ENCODE data around the gene BEND6.

BEND6 gene

GRCh38 chr6:57072108-57072507 is 117.2 kb downstream of the BEND6 start:
- Histone ChIP-seq H3K4me3 (no peak overlapping the region), H3K27ac (no peak overlapping the region), H3K27me3 (no peaks in the 10 kb centered on the region), H3K36me3 (peaks cover 0 to 13% (median 4%) of the 10 kb centered on the region in 3 donors), H3K4me1 (no peaks in the 10 kb centered on the region), H3K9me3 (no peaks in the 10 kb centered on the region)
- intact Hi-C loops (cut with DNase I; ENCODE audit: low total_unique reads) = no loop called here
- DNase-seq = no peak
- TF ChIP-seq, protein P1, sequence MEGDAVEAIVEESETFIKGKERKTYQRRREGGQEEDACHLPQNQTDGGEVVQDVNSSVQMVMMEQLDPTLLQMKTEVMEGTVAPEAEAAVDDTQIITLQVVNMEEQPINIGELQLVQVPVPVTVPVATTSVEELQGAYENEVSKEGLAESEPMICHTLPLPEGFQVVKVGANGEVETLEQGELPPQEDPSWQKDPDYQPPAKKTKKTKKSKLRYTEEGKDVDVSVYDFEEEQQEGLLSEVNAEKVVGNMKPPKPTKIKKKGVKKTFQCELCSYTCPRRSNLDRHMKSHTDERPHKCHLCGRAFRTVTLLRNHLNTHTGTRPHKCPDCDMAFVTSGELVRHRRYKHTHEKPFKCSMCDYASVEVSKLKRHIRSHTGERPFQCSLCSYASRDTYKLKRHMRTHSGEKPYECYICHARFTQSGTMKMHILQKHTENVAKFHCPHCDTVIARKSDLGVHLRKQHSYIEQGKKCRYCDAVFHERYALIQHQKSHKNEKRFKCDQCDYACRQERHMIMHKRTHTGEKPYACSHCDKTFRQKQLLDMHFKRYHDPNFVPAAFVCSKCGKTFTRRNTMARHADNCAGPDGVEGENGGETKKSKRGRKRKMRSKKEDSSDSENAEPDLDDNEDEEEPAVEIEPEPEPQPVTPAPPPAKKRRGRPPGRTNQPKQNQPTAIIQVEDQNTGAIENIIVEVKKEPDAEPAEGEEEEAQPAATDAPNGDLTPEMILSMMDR (IDR thresholded peaks at IDR 0.05) = no peak

GRCh38 chr6:57074383-57074782 is 119.5 kb downstream of the BEND6 start:
- Histone ChIP-seq H3K4me1 (no peaks in the 10 kb centered on the region), H3K27ac (no peak overlapping the region), H3K36me3 (peaks cover 0 to 13% (median 0%) of the 10 kb centered on the region in 3 donors), H3K27me3 (no peaks in the 10 kb centered on the region), H3K4me3 (no peak overlapping the region), H3K9me3 (no peaks in the 10 kb centered on the region)
- TF ChIP-seq, protein P1 (IDR thresholded peaks at IDR 0.05) = no peak
- intact Hi-C loops (cut with DNase I; ENCODE audit: low total_unique reads) = no loop called here
- no peak for DNase-seq

DNA sequence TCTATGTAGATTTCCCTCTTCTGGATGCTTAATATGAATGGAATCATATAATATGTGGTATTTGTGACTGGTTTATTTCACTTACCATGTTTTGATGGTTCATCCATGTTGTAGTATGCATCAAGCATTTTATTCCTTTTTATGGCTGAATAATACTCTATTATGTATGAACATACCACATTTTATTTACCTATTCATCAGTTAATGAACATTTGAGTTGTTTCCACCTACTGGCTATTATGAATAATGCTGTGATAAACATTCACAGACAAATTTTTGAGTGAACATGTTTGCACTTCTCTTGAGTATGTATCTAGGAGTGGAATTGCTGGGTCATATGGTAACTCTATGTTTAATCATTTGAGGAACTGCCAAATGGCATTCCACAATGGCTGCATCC is 120.2 kb downstream of the BEND6 start:
- H3K4me3 ChIP-seq = no peak overlapping the region
- peaks cover 0 to 13% (median 0%) of the 10 kb centered on the region in 3 donors for H3K36me3 ChIP-seq
- TF ChIP-seq, protein P1 (IDR thresholded peaks at IDR 0.05) = no peak
- no peaks in the 10 kb centered on the region for H3K9me3 ChIP-seq
- no peaks in the 10 kb centered on the region for H3K27me3 ChIP-seq
- intact Hi-C loops (cut with DNase I; ENCODE audit: low total_unique reads) = no loop called here
- H3K27ac ChIP-seq = no peak overlapping the region
- DNase-seq = no peak
- H3K4me1 ChIP-seq = no peaks in the 10 kb centered on the region

Measured in tibial artery (tissue), 4 donors.